Activated CD4-positive, alpha-beta T cell treated with anti-CD3 and anti-CD28 coated beads, Interleukin-2, Interleukin-4, amounts not matched to agents 100 ng/mL and 50 ng/mL, durations not matched to agents 16 hours and 8 hours (primary cell): ENCODE measurements around the gene FCGR3B.
"Not testable (repeated sequence)": the region's sequence is repeated elsewhere in the genome, so short reads cannot be mapped to it uniquely, and the experiment has no call there.

Source experiments
- DNase-seq: peaks from one replicate; pipeline ENCODE4 v3.0.0-alpha.2; 2020; ENCODE audit warnings: low spot score

FCGR3B gene

DNA sequence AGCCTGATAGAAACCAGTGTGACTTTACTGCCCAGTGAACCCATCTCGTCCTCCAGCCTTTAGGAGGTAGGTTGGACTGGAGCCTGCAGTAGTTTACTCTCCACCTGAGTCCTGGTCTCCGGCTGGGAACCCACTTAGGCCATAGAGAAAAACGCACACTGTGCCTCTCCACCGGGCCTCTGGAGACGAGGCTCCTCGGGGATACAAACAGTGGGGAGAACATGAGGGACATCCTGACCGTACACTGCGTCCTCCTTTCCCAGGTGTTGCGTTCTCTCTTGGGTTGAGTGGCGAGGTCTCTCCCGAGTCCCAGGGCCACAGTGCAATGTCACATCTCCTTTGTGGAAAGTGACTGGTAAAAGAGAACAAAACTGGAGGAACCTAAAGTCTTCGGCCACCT lies 26.0 kb downstream of the FCGR3B start:
- DNase-seq = not testable (repeated sequence)

DNA sequence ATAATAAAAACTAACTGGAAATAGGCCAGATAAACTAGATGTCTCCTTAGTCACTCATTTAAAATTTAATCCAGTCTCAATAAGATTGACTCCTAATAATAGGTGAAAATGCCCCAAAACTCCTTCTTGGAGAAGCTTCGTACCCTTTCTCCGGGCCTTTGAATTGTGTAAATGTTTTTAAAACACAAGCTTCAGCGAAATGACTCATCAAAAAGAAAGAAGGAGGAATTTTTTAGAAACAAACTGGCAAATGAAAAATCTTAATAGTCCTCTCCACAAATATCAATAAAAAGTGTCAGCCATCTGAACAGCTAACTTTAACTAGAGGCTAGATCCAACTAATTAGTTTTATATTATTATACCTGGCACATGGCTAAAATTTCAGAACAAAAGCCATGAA lies 33.9 kb downstream of the FCGR3B start:
- not testable (repeated sequence) for DNase-seq

DNA sequence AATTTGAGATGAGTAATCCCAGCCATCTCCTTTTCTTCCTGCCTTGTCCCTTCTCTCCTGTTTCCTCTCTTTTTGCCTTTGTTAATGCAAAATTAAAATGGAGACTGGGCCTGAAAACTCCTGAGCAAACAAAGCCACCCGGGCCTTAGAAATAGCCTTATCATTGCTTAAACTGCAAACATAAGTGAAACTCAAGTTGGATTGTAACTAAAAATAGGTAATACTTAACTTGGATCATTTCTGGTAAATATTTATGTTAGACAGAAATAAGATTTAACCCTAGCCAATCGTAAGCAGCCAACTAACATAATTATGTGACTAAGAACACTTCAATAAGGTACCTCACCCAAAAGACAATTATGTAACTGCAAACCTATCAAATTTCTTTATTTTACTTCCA lies 35.4 kb downstream of the FCGR3B start:
- DNase-seq = not testable (repeated sequence)

DNA sequence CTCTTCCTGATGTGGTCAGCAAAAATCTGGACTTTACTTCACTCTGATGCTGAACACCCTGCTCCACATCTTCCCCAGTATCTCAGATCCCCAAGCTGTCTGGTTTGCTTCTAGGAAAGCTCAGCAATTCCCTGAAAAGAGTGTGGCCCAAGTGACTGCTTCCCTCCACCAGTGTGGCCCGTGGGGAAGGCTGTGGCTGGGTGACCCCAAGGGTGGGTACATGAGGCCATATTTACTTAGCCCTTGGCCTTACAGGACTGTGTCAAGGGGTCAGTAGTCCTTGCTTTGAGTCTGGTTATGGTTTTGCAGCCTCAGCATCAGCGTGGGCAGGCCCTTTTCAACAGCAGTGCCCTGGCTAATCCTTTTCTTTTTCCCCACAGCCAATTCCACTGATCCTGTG lies 35.8 kb downstream of the FCGR3B start:
- DNase-seq = not testable (repeated sequence)

DNA sequence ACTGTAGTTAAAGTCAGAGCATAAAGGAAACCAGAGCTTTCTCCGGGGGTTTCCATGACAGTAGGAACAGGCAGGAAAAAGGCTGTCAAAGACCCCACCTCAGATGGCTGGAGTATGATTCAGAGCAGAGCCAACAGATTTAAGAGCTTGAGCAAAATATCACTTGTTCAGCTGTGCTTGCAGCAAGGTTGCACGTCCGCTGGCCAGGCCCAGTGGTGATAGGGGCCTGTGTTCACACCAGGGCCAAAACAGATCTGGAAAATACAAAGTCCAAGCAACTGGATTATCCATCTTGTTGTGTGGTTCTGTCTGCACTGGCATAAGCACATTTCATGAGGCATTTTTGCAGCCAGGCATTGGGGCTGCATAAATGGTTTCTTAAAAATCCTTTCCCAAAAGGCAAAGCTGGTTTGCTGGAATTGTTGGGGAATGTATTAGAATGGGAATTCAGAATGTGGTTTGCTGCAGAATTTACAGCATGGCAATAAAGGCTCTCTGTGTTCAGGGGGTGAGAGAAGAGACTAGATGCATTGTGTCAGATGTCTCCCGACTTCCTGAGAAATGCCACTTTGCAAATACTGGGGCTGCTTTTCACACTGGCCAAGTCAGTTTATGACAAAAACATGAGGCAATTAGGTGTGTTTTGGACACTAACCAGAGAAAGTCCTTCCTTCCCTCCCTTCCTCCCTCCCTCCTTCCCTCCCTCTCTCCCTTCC lies 36.5 kb downstream of the FCGR3B start:
- not testable (repeated sequence) for DNase-seq

DNA sequence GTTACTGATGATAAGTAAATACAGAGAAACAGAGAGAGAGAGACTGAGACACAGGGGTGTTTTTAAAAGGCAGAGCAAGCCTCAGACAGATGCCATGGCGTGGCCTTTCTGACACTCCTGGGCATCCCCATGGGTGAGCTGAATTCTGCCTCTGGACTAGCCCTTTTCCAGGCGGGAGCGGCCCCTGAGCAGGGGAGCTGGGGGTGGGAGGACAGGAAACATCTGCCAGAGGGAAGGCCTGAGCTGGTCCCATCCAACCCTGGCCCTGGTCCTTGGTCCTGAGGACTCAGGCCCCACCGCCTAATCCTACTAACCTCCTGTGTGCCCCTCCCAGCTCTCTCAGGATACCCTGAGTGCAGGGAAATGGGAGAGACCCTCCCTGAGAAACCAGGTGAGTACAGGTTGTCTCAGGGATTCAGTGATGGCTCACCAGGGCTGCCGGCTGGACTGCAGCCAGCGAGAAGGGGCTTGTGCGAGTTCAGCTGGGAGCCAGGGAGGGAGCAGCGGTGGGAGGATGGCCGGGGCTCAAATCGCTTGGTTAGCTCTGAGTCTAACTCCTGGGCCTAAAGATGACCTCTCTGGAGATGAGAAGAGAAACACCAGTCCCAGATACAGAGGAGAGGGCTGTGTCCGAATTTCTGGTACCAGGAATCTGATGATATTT lies 37.8 kb downstream of the FCGR3B start:
- DNase-seq = not testable (repeated sequence)

DNA sequence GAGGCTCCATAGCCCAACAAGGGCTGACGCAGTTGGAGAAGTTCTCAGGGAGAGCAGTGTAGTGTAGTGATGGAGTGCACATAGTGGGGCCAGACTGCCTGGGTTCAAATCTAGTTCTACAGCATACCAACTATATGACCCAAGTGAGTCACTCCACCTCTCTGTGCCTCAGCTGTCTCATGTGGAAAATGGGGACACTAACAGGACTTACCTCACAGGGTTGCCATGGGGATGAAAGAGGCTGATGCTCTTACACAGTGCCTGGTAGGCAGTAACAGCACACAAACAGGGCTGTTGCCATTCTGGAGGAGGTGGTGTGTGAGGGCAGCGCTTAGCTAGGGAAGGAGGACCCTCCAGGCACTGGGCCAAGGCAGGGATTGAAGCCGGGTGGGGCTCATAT lies 38.4 kb downstream of the FCGR3B start:
- not testable (repeated sequence) for DNase-seq

- not testable (repeated sequence) for DNase-seq
These were observed 41.1 kb downstream of the FCGR3B start for GRCh38 chr1:161589920-161590319.

- not testable (repeated sequence) for DNase-seq
These were observed 41.6 kb downstream of the FCGR3B start for GRCh38 chr1:161589365-161589764.

- not testable (repeated sequence) for DNase-seq
These were observed 42.4 kb downstream of the FCGR3B start for GRCh38 chr1:161588596-161588995.

DNA sequence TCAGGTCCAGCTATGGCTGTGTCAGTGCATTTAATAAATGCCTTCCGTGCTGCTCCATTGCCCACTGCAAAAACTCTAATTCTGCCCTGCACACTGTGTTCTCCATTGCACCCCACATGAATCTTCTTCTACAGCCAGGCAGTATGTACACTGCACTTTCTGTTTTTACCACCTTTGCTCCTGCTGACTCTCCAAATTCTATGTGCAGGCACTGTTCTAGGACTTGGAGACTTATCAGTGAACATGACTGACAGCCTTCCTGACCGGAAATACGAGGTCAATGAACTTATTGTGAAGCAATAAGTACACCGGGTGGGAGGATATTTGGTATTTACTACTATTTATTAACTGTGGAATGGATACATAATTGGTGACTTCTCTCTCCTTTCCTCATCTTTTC lies 48.1 kb downstream of the FCGR3B start:
- DNase-seq = not testable (repeated sequence)

DNA sequence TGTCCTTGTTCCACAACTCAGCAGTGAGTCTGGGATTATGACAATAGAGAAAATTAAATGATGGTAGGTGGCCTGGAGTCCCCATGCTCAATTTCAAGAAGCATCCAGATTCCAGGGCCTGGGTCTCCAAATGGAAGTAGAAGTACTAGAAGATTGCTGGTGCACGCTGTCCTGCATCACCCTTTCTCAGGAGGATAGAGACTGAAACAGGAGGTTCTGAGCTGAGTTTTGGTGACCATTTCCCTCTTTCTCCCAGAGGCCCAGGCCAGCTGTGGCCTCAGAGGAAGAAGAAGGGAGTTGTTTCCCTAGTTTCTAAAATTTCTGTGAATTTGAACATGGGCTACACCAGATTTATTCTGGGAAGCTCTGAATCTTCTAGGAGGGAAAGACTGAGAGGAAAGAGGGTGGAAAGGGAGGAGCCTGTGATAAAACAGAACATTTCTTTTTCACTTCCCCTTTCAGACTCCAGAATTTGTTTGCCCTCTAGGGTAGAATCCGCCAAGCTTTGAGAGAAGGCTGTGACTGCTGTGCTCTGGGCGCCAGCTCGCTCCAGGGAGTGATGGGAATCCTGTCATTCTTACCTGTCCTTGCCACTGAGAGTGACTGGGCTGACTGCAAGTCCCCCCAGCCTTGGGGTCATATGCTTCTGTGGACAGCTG lies 50.0 kb downstream of the FCGR3B start:
- not testable (repeated sequence) for DNase-seq

DNA sequence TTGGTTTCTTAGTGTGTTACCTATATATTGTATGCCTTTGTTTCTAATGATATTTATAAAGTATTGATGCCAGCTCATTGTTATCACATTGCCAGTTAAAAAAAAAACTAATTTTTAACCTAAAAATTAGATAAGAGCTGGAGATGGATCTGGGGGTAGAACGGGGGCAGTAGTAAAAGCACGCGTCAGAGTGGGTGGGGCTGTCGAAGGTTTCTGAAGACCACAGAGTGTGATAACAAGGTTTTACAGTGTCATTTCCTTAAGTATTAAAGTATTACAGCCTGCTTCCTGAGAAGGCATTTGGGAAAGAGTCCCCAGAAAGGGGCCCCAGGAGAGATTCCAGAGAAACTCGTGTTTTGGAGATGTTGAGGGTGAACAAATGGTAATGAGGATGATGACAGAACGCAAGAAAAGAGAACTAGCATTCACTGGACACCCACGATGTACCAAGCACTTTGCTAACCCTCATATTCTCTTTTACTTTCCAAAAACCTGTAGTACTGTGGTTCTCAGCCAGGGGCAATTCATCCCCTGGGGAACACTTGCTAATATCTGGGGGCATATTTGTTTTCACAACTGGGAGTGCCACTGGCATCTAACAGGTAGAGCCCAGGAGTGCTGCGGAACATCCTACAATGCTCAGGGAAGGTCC lies 51.0 kb downstream of the FCGR3B start:
- DNase-seq = not testable (repeated sequence)

- DNase-seq = not testable (repeated sequence)
These were observed 54.3 kb downstream of the FCGR3B start for GRCh38 chr1:161576676-161577075.
